Measurements from ENCODE around the gene CMIP.

CMIP gene

GRCh38 chr16:81482329-81483063, 37.9 kb downstream of the CMIP start:
- DNase-seq = no peak

- DNase-seq = no peak
Observed at GRCh38 chr16:81483064-81483969, 38.7 kb downstream of the CMIP start.

- DNase-seq = no peak
Observed at GRCh38 chr16:81483970-81484595, 39.5 kb downstream of the CMIP start.

GRCh38 chr16:81484908-81485624, 40.5 kb downstream of the CMIP start:
- DNase-seq = no peak

- DNase-seq = no peak
Observed at GRCh38 chr16:81485824-81486539, 41.4 kb downstream of the CMIP start.

GRCh38 chr16:81486540-81487061, 42.0 kb downstream of the CMIP start:
- no peak for DNase-seq

GRCh38 chr16:81487301-81487720, 42.7 kb downstream of the CMIP start:
- no peak for DNase-seq

GRCh38 chr16:81488687-81489411, 44.2 kb downstream of the CMIP start:
- no peak for DNase-seq

- no peak for DNase-seq
Observed at GRCh38 chr16:81489547-81490267, 45.1 kb downstream of the CMIP start.

- DNase-seq = no peak
Observed at GRCh38 chr16:81491541-81492188, 47.1 kb downstream of the CMIP start.

GRCh38 chr16:81492311-81492761, 47.7 kb downstream of the CMIP start:
- no peak for DNase-seq

- DNase-seq = no peak
Observed at GRCh38 chr16:81492965-81493754, 48.6 kb downstream of the CMIP start.

GRCh38 chr16:81493755-81494433, 49.3 kb downstream of the CMIP start:
- peak; percentile 63 for DNase-seq

GRCh38 chr16:81494434-81494806, 49.8 kb downstream of the CMIP start:
- DNase-seq = no peak

GRCh38 chr16:81494888-81495287, 50.3 kb downstream of the CMIP start:
- no peak for DNase-seq

GRCh38 chr16:81495321-81496234, 51.0 kb downstream of the CMIP start:
- DNase-seq = no peak

- no peak for DNase-seq
Observed at GRCh38 chr16:81496321-81496720, 51.7 kb downstream of the CMIP start.
